A549 (cell line): ENCODE measurements around the gene LCE2A. TPM values are rescaled to one million over a fixed set of nuclear protein-coding genes. Genes with fewer than 3 reads are reported as not detected.

Experiments
- ATAC-seq, 2 experiments: fragments of 200-7000 bp in 1 of 2; fragments of >200 bp in 1 of 2; cut with Nextera tagmentation in 1 of 2; cut with Tn5 transposase in 1 of 2; 3 replicates each; pipeline versions ENCODE4 v1.8.0 to v1.9.1; 2018 to 2020; ENCODE audit warnings: mild to moderate bottlenecking in 1 of 2, moderate library complexity in 1 of 2
- CTCF ChIA-PET: fragments of 300-600 bp; sonication (Branson Sonifier 250); formaldehyde crosslinking; extraction: SDS; loops from one replicate; lab custom pipeline; 2021; ENCODE audit warnings: antibody characterized with exemption, inconsistent platforms; lab: Yijun Ruan, JAX
- POLR2A ChIA-PET: fragments of 350-600 bp; formaldehyde crosslinking; extraction: SDS; loops from one replicate; lab custom pipeline; 2021; ENCODE audit warnings: antibody characterized with exemption, inconsistent platforms; lab: Yijun Ruan, JAX
- DNase-seq, 2 experiments: peaks; one replicate each; pipeline versions ENCODE4 v3.0.0 to v3.0.0-alpha.2; 2011 to 2016; ENCODE audit warnings: low read depth in 1 of 2, low spot score in 1 of 2
- FAIRE-seq: peaks from 2 replicates; lab custom pipeline; 2011; peaks lifted over from hg19 to GRCh38; lab: Jason Lieb, UNC
- H3K27ac ChIP-seq, 2 experiments: fragments of >200 bp; sonication (Bioruptor Twin); formaldehyde crosslinking; 3 replicates each; pipeline ENCODE4 v1.5.1; 2016 to 2017
- H3K4me1 ChIP-seq: fragments of >200 bp; sonication (Bioruptor Twin); formaldehyde crosslinking; 3 replicates; pipeline ENCODE4 v1.6.1; 2016
- H3K4me2 ChIP-seq: fragments of >200 bp; sonication (Bioruptor Twin); formaldehyde crosslinking; 3 replicates; pipeline ENCODE4 v1.6.1; 2016
- H3K4me3 ChIP-seq: fragments of >200 bp; sonication (Bioruptor Twin); formaldehyde crosslinking; 3 replicates; pipeline ENCODE4 v1.5.1; 2016
- H3K9me3 ChIP-seq: fragments of >200 bp; sonication (Bioruptor Twin); formaldehyde crosslinking; 3 replicates; pipeline ENCODE4 v1.6.1; 2016
- BHLHE40 ChIP-seq: IDR thresholded peaks from 2 replicates; pipeline ENCODE4 v1.6.1; 2012; ENCODE audit warnings: low read depth, low read length, inconsistent platforms
- CBX8 ChIP-seq: fragments of 200-600 bp; sonication (generic); IDR thresholded peaks from 2 replicates; pipeline ENCODE4 v1.6.1; 2016
- CHD2 ChIP-seq: fragments of 150-350 bp; IDR thresholded peaks from 2 replicates; pipeline ENCODE4 v1.6.1; 2014; ENCODE audit warnings: low read length; ENCODE audit not compliant: partially characterized antibody
- CTCF ChIP-seq: fragments of >200 bp; sonication (Bioruptor Twin); formaldehyde crosslinking; IDR thresholded peaks from 3 replicates; pipeline ENCODE4 v1.5.1; 2016
- E2F6 ChIP-seq: IDR thresholded peaks from 2 replicates; pipeline ENCODE4 v1.6.1; 2012; ENCODE audit warnings: low read depth, borderline replicate concordance
- EHF ChIP-seq: fragments of 250-450 bp; sonication (Bioruptor Pico); IDR thresholded peaks from 2 replicates; pipeline ENCODE4 v1.5.0; 2020; ENCODE audit warnings: mild to moderate bottlenecking
- ELK1 ChIP-seq: fragments of 150-350 bp; IDR thresholded peaks from 2 replicates; pipeline ENCODE4 v1.6.1; 2014; ENCODE audit warnings: low read depth, mild to moderate bottlenecking, low read length
- ESRRA ChIP-seq: fragments of 150-350 bp; IDR thresholded peaks from 2 replicates; pipeline ENCODE4 v1.6.1; 2014; ENCODE audit warnings: mild to moderate bottlenecking, low read length, borderline replicate concordance
- FOSL2 ChIP-seq, 2 experiments: fragments of 450-650 bp in 1 of 2; fragments of >200 bp in 1 of 2; sonication (Bioruptor Twin) in 1 of 2; formaldehyde crosslinking; IDR thresholded peaks; 2 replicates each; pipeline versions ENCODE4 v1.5.0 to v1.6.1; 2016 to 2020; ENCODE audit warnings: mild to moderate bottlenecking in 1 of 2, moderate library complexity in 1 of 2
- HES2 ChIP-seq: fragments of >200 bp; sonication (Bioruptor Twin); formaldehyde crosslinking; IDR thresholded peaks from 2 replicates; pipeline ENCODE4 v1.6.1; 2016
- HOXA7 ChIP-seq: fragments of 250-450 bp; sonication (Bioruptor Pico); IDR thresholded peaks from 2 replicates; pipeline ENCODE4 v1.5.0; 2020; ENCODE audit warnings: mild to moderate bottlenecking, moderate library complexity
- JUN ChIP-seq, 2 experiments: fragments of >200 bp; sonication (Bioruptor Twin); formaldehyde crosslinking; IDR thresholded peaks; 2 replicates in 1 of 2; 3 replicates in 1 of 2; pipeline ENCODE4 v1.6.1; 2016 to 2017
- NFE2L2 ChIP-seq: fragments of 150-350 bp; conservative IDR thresholded peaks from 2 replicates; pipeline ENCODE4 v1.6.1; 2014; ENCODE audit warnings: low read length
- NPAS2 ChIP-seq: fragments of 250-450 bp; sonication (Bioruptor Pico); IDR thresholded peaks from 2 replicates; pipeline ENCODE4 v1.8.0; 2022; ENCODE audit warnings: mild to moderate bottlenecking, moderate library complexity, borderline replicate concordance
- NR3C1 ChIP-seq: fragments of >200 bp; sonication (Bioruptor Twin); formaldehyde crosslinking; IDR thresholded peaks from 3 replicates; pipeline ENCODE4 v1.6.1; 2017
- PBX3 ChIP-seq: IDR thresholded peaks from 2 replicates; pipeline ENCODE4 v1.6.1; 2012
- POLR2A ChIP-seq: IDR thresholded peaks from 2 replicates; pipeline ENCODE4 v1.6.1; 2012; ENCODE audit warnings: mild to moderate bottlenecking, low read length
- POLR2AphosphoS2 ChIP-seq: conservative IDR thresholded peaks from 2 replicates; pipeline ENCODE4 v1.6.1; 2012; ENCODE audit warnings: low read length, improper control_type of control experiment, inconsistent platforms
- REST ChIP-seq: fragments of 200-600 bp; sonication (generic); IDR thresholded peaks from 2 replicates; pipeline ENCODE4 v1.6.1; 2016; ENCODE audit warnings: antibody characterized with exemption, mild to moderate bottlenecking, moderate library complexity
- RFX5 ChIP-seq: fragments of 450-650 bp; IDR thresholded peaks from 2 replicates; pipeline ENCODE4 v1.7.1; 2014; ENCODE audit warnings: antibody characterized with exemption, mild to moderate bottlenecking, moderate library complexity
- ZNF302 ChIP-seq: fragments of 250-450 bp; sonication (Bioruptor Pico); IDR thresholded peaks from 2 replicates; pipeline ENCODE4 v1.9.0; 2021; ENCODE audit warnings: inconsistent platforms, mild to moderate bottlenecking, moderate library complexity
- ZSCAN20 ChIP-seq: fragments of 250-450 bp; sonication (Bioruptor Pico); IDR thresholded peaks from 2 replicates; pipeline ENCODE4 v1.8.0; 2022; ENCODE audit warnings: mild to moderate bottlenecking, moderate library complexity
- WGBS: methylation state at CpG from one replicate; pipeline ENCODE4 v1.1.6; 2017; ENCODE audit errors: missing lambda C conversion rate; 5-methylcytosine and 5-hydroxymethylcytosine counted together
- polyA plus RNA-seq, 4 experiments: library from polyadenylated mRNA; depleted of rRNA in 3 of 4; stranded (reverse); fragments of >200 nt; fragmentation: RNase III in 1 of 4; extraction: RNeasy Plus Mini Kit Qiagen cat#74134 plus additional on column Dnase treatment in 1 of 4; gene quantifications; 2 replicates in 3 of 4; 3 replicates in 1 of 4; pipeline ENCODE4 v1.2.3, GENCODE V29; 2011 to 2017

LCE2A gene
- polyA plus RNA-seq, 2 of the 4 experiments (the other 2 are of a cell fraction): not detected

GRCh38 chr1:152745289-152745704 lies 47.2 kb downstream of the LCE2A start (continued):
- no peak for TF ChIP-seq POLR2AphosphoS2

GRCh38 chr1:152745765-152746444 lies 47.8 kb downstream of the LCE2A start:
- H3K4me2 ChIP-seq: peak overlapping the region; percentile 59
- no peak overlapping the region for H3K27ac ChIP-seq
- POLR2A ChIA-PET: no interaction called here
- DNase-seq (no peak), FAIRE-seq (no peak), ATAC-seq (peak in 1 of 2 experiments; percentile 8; a peak in 1 of 6 replicates)
- H3K9me3 ChIP-seq: no peaks in the 10 kb centered on the region
- H3K4me3 ChIP-seq: no peak overlapping the region; the same call in 2 of the 3 replicates
- WGBS: 64% methylated on average over 6 of the region's 6 CpGs
- CTCF ChIA-PET: interaction anchor here (1.1 kb wide), 1 partner anchor 126 kb away, joined by 3 read pairs; no protein-coding TSS in a partner anchor
- TF ChIP-seq HOXA7 (CRISPR knock-in tag): no peak
- no peak for TF ChIP-seq CHD2
- no peak for TF ChIP-seq ZSCAN20 (CRISPR knock-in tag)
- no peak for TF ChIP-seq NR3C1
- no peak for TF ChIP-seq ESRRA
- no peak for TF ChIP-seq E2F6
- no peak for TF ChIP-seq BHLHE40
- no peak for TF ChIP-seq ELK1
- no peak for TF ChIP-seq EHF (CRISPR knock-in tag)
- TF ChIP-seq ZNF302 (CRISPR knock-in tag): no peak
- no peak for TF ChIP-seq REST
- TF ChIP-seq RFX5: no peak
- no peaks in the 10 kb centered on the region for H3K4me1 ChIP-seq

- Histone ChIP-seq H3K4me3 (no peak overlapping the region), H3K27ac (no peak overlapping the region), H3K4me2 (no peak overlapping the region), H3K4me1 (no peaks in the 10 kb centered on the region), H3K9me3 (no peaks in the 10 kb centered on the region)
- DNase-seq: no peak
- CTCF ChIA-PET: no interaction called here
- no peak for ATAC-seq
- 3% methylated on average over 1 of the region's 1 CpG for whole genome bisulfite sequencing
- POLR2A ChIA-PET: no interaction called here
- no peak for FAIRE-seq
- TF ChIP-seq JUN (IDR thresholded peaks at IDR 0.05) (no peak), HES2 (no peak), PBX3 (no peak), NR3C1 (no peak), NFE2L2 (no peak), NPAS2 (CRISPR knock-in tag) (no peak), CHD2 (no peak), FOSL2 (IDR thresholded peaks at IDR 0.05) (no peak), FOSL2 (CRISPR knock-in tag; IDR thresholded peaks at IDR 0.05) (no peak), POLR2A (no peak), CBX8 (no peak), REST (no peak), CTCF (no peak)
Measured at GRCh38 chr1:152747831-152748230, 49.7 kb downstream of the LCE2A start.
